AG10803 (cell line): ENCODE data around the gene GRPEL2.
A peak's percentile ranks its signal among the peaks of the same experiment; 100 is the strongest.

Experiments
- DNase-seq: peaks from one replicate; pipeline ENCODE4 v3.0.0; 2010; ENCODE audit warnings: low read depth
- H3K4me3 ChIP-seq: 2 replicates; pipeline ENCODE4 v1.5.1; 2011; ENCODE audit warnings: mild to moderate bottlenecking, low read length, control low read depth
- CTCF ChIP-seq: conservative IDR thresholded peaks from 2 replicates; pipeline ENCODE4 v1.5.1; 2011; ENCODE audit warnings: mild to moderate bottlenecking, low read length, control low read depth, inconsistent platforms

Gene GRPEL2

GRCh38 chr5:149367972-149368645, 22.8 kb downstream of the GRPEL2 start:
- no peak for DNase-seq
- TF ChIP-seq CTCF = no peak

DNA sequence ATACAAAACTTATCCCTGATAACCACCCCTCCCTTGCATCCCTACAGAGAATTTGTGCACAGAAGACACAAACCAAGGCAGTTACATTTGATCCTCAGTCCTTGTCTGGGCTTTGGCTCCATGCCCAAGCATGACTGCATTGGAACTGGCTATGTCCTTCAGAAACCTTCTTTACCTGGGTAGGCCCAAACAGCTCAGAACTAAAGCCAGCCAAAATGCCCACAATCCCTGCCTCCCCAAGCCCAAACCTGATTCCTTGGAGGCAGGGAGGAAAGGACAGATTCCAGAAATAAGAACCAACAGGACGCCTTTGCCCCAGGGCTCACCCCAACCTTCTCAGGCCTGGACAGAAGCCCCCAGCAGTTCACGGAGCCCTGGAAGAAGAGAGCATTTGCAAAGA, 25.6 kb downstream of the GRPEL2 start:
- no peak for TF ChIP-seq CTCF
- DNase-seq = no peak
- H3K4me3 ChIP-seq = no peak overlapping the region

More at GRCh38 chr5:149367972-149368645, 22.8 kb downstream of the GRPEL2 start:
- no peak overlapping the region for H3K4me3 ChIP-seq

DNA sequence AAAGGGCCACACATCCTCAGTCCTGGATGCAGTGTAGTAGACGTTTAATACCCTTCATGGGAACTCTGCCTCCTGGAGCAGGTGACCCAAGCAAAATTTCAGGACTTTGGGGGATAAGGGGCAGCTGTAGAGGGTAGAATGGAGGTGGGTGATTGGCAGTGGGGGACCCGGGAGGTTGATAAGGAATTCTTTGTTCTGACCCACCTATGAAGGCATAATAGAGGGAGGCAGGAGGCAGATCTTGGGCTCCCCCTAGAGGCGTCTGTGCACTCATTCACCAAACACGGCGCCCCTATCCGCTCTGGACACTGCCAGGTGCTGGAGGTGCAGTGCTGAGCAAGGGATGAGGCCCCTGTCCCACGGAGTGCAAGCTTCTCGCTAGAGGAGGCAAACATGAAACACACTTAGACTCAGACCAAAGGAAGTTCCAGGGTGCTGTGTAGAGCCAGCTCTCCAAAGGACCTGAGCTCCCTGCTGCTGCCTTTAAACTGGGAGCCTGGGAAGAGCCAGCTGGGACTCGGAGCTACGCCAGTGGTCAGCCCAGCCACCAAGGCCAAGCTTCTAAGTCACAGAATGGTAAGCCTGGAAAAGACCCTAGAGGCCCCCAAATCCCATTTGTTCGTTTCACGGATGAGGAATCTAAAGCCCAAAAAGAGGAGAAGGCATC, 26.1 kb downstream of the GRPEL2 start:
- TF ChIP-seq CTCF = peak; percentile 80
- peak; percentile 40 for DNase-seq

GRCh38 chr5:149372076-149372795, 26.9 kb downstream of the GRPEL2 start:
- TF ChIP-seq CTCF = no peak
- DNase-seq = peak; percentile 36
- no peak overlapping the region for H3K4me3 ChIP-seq

More for the DNA sequence above, 26.1 kb downstream of the GRPEL2 start:
- H3K4me3 ChIP-seq = no peak overlapping the region

DNA sequence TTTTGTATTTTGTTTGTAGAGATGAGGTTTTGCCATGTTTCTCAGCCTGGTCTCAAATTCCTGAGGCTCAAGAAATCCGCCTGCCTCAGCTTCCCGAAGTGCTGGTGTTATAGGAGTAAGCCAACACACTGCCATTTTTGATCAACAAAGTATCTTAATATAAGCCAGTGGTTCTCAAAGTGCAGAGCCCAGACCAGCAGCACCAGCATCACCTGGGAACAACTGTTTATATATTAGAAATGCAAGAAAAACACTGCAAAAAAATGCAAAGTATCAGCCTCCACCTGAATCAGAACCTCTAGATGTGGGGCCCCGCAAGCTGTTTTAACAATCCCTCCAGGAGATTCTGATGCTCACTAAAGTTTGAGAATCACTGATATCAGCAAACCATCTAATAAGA, 27.6 kb downstream of the GRPEL2 start:
- TF ChIP-seq CTCF = no peak
- no peak for DNase-seq
- no peak overlapping the region for H3K4me3 ChIP-seq

DNA sequence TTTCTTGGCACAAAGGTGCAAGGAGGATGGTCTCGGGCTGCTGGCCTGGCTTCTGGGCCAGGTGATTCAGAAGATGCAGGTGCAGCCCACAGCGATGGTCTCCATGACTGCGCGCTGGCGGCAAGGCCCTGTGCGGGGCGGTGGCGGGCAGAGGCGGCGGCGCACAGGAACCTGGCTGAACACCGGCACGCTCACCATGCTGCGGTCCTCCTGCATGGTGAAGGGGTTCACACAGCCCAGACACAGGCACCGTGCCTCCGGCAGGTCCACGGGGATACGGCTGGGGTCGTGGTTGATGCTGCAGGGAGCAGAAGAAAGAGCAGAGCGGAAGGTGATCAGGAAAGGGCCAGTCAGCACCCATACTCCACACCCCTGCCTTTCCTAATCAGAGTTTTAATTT, 29.0 kb downstream of the GRPEL2 start:
- TF ChIP-seq CTCF = no peak
- H3K4me3 ChIP-seq = no peak overlapping the region
- DNase-seq = no peak
